HepG2 (cell line): ENCODE results near the gene CHST14. TPM values are rescaled to one million over a fixed set of nuclear protein-coding genes. Genes with fewer than 3 reads are reported as not detected.
A peak's percentile ranks its signal among the peaks of the same experiment; 100 is the strongest.

Experiments
- AHR ChIP-seq: IDR thresholded peaks from 2 replicates; pipeline ENCODE4 v1.6.1; 2018; ENCODE audit warnings: missing genetic modification reagents, missing compliant biosample characterization
- FOXA1 ChIP-seq, 2 experiments: fragments of 450-650 bp in 1 of 2; sonication (generic) in 1 of 2; formaldehyde crosslinking in 1 of 2; IDR thresholded peaks; 2 replicates each; pipeline versions ENCODE4 v1.4.0 to v1.6.1; 2016 to 2020; ENCODE audit warnings: missing genetic modification reagents in 1 of 2
- KAT2B ChIP-seq: fragments of 150-350 bp; IDR thresholded peaks from 2 replicates; pipeline ENCODE4 v1.6.1; 2014; ENCODE audit warnings: low read depth, low read length, borderline replicate concordance
- MAZ ChIP-seq, 2 experiments: sonication (generic) in 1 of 2; formaldehyde crosslinking in 1 of 2; IDR thresholded peaks; 2 replicates each; pipeline versions ENCODE4 v1.5.0 to v1.6.1; 2012 to 2020; ENCODE audit warnings: low read depth in 2 of 2, mild to moderate bottlenecking in 2 of 2, borderline replicate concordance in 1 of 2, improper control_type of control experiment in 1 of 2, low read length in 1 of 2, missing genetic modification reagents in 1 of 2, moderate library complexity in 1 of 2
- NBN ChIP-seq: fragments of 450-650 bp; conservative IDR thresholded peaks from 2 replicates; pipeline ENCODE4 v1.6.1; 2017
- NFYC ChIP-seq: IDR thresholded peaks from 2 replicates; pipeline ENCODE4 v1.6.1; 2016; ENCODE audit warnings: missing genetic modification reagents, missing compliant biosample characterization
- NR1H2 ChIP-seq: sonication (generic); formaldehyde crosslinking; IDR thresholded peaks from 2 replicates; pipeline ENCODE4 v1.8.1; 2022; ENCODE audit warnings: low read depth, missing genetic modification reagents, borderline replicate concordance
- PHF20 ChIP-seq: sonication (generic); formaldehyde crosslinking; IDR thresholded peaks from 2 replicates; pipeline ENCODE4 v1.5.0; 2020; ENCODE audit warnings: mild to moderate bottlenecking, missing genetic modification reagents
- RBAK ChIP-seq: sonication (generic); formaldehyde crosslinking; IDR thresholded peaks from 2 replicates; pipeline ENCODE4 v1.5.1; 2020; ENCODE audit warnings: mild to moderate bottlenecking, missing genetic modification reagents
- RFX3 ChIP-seq: IDR thresholded peaks from 2 replicates; pipeline ENCODE4 v1.6.1; 2016; ENCODE audit warnings: missing biosample characterization, missing genetic modification reagents
- SMARCE1 ChIP-seq: fragments of 450-650 bp; IDR thresholded peaks from 2 replicates; pipeline ENCODE4 v1.6.1; 2017; ENCODE audit warnings: borderline replicate concordance
- TBX3 ChIP-seq: fragments of 450-650 bp; IDR thresholded peaks from 2 replicates; pipeline ENCODE4 v1.6.1; 2017; ENCODE audit warnings: antibody characterized with exemption, mild to moderate bottlenecking, inconsistent platforms, borderline replicate concordance
- TCF7L2 ChIP-seq: IDR thresholded peaks from 2 replicates; pipeline ENCODE4 v1.6.1; 2011; ENCODE audit warnings: mild to moderate bottlenecking, low read depth, low read length, moderate library complexity
- ZNF264 ChIP-seq: sonication (generic); formaldehyde crosslinking; IDR thresholded peaks from 2 replicates; pipeline ENCODE4 v1.4.0; 2020; ENCODE audit warnings: missing genetic modification reagents
- ZNF331 ChIP-seq: sonication (generic); formaldehyde crosslinking; IDR thresholded peaks from 2 replicates; pipeline ENCODE4 v1.4.0; 2020; ENCODE audit warnings: missing genetic modification reagents
- ZNF335 ChIP-seq: sonication (generic); formaldehyde crosslinking; IDR thresholded peaks from 2 replicates; pipeline ENCODE4 v1.4.0; 2020; ENCODE audit warnings: missing genetic modification reagents
- ZNF496 ChIP-seq: sonication (generic); formaldehyde crosslinking; IDR thresholded peaks from 2 replicates; pipeline ENCODE4 v1.8.1; 2023; ENCODE audit warnings: mild to moderate bottlenecking, moderate library complexity, missing genetic modification reagents; ENCODE audit not compliant: insufficient replicate concordance
- ZNF749 ChIP-seq: sonication (generic); formaldehyde crosslinking; IDR thresholded peaks from 2 replicates; pipeline ENCODE4 v1.8.0; 2022; ENCODE audit warnings: mild to moderate bottlenecking, missing genetic modification reagents, moderate library complexity, borderline replicate concordance
- ZNF790 ChIP-seq: sonication (generic); formaldehyde crosslinking; IDR thresholded peaks from 2 replicates; pipeline ENCODE4 v1.8.0; 2022; ENCODE audit warnings: missing genetic modification reagents, mild to moderate bottlenecking, borderline replicate concordance
- polyA plus RNA-seq, 8 experiments: library from polyadenylated mRNA; depleted of rRNA in 3 of 8; stranded (reverse) in 7 of 8; unstranded in 1 of 8; fragments of >200 nt; fragmentation: Illumina TruSeq in 4 of 8; extraction: Trizol in 4 of 8; gene quantifications; 2 replicates each; pipeline versions ENCODE4 v1.2.1 to v1.2.3, GENCODE V29; 2011 to 2016; ENCODE audit warnings: low read depth in 4 of 8, missing spikeins in 1 of 8, mixed read lengths in 1 of 8; ENCODE audit not compliant: insufficient read depth in 1 of 8
- total RNA-seq, 5 experiments: library from RNA; depleted of rRNA; stranded (reverse); fragments of >200 nt; fragmentation: Illumina TruSeq; extraction: Trizol; gene quantifications; 2 replicates each; pipeline ENCODE4 v1.2.3, GENCODE V29; 2016; ENCODE audit warnings: low read depth in 1 of 5
- TF ChIP-seq, protein P1 (sequence below): sonication (generic); formaldehyde crosslinking; conservative IDR thresholded peaks from 2 replicates; pipeline ENCODE4 v1.4.0; 2020; ENCODE audit warnings: missing genetic modification reagents
- TF ChIP-seq, protein P2 (sequence below): sonication (generic); formaldehyde crosslinking; IDR thresholded peaks from 2 replicates; pipeline ENCODE4 v1.5.0; 2020; ENCODE audit warnings: mild to moderate bottlenecking, missing genetic modification reagents
- TF ChIP-seq, protein P3 (sequence below): sonication (generic); formaldehyde crosslinking; IDR thresholded peaks from 2 replicates; pipeline ENCODE4 v1.8.0; 2022; ENCODE audit warnings: missing genetic modification reagents, mild to moderate bottlenecking, borderline replicate concordance
- TF ChIP-seq, protein P4 (sequence below): sonication (generic); formaldehyde crosslinking; IDR thresholded peaks from 2 replicates; pipeline ENCODE4 v1.5.0; 2020; ENCODE audit warnings: mild to moderate bottlenecking, missing genetic modification reagents

Gene CHST14
- total and polyA plus RNA-seq, 2 of the 13 experiments (the other 11 are each of a cell fraction or from before 2014, with no cell fraction given): 8.9 to 12.4 TPM

DNA sequence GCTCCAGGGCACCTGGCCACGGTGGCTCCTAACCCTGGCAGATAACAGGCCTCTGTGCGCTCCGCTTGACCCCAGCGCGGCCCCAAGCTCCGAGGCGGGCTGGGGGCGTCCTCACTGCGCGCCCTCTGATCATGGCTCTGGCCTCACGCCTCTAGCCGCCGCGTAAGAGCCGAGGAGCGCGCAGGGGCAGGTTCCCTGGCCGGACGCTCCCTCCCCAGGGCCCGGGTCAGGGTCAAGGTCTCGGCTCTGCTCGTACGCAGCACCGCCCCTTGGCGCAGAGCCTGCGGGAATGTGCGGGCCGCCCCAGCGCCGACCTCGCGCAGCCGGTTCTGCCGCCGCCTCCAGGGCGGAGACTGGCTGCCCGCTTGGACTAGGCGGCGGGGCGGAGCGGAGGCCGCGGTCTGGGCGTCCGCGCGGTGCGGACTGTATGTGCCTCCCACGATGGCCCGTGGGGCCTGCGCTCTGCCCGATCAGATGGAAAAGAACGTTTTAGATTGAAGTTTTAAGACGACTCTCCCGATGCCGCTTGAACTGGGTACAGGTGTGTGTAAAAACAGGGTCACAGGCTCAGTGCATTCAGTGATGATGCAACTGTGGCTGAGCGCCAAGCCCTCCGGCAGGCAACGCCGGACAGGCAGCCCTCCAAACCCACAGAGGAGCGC, 40.8 kb downstream of the CHST14 start (continued):
- TF ChIP-seq RBAK (no peak), TBX3 (no peak), ZNF264 (CRISPR knock-in tag) (0 out of 2 replicates have a peak, but pooled peaks have one; percentile 61), KAT2B (no peak), NBN (no peak), TCF7L2 (no peak), AHR (CRISPR knock-in tag) (no peak), ZNF496 (CRISPR knock-in tag) (no peak), RFX3 (CRISPR knock-in tag) (no peak), NR1H2 (peak; percentile 72; the same call in 1 of the 2 replicates), FOXA1 (IDR thresholded peaks at IDR 0.05) (no peak), FOXA1 (CRISPR knock-in tag; IDR thresholded peaks at IDR 0.05) (no peak), SMARCE1 (no peak), ZNF335 (no peak), ZNF749 (no peak), ZNF331 (CRISPR knock-in tag) (peak; percentile 88), NFYC (no peak), MAZ (IDR thresholded peaks at IDR 0.05; ENCODE audit: borderline replicate concordance, low read depth, low read length) (no peak), MAZ (CRISPR knock-in tag; IDR thresholded peaks at IDR 0.05; ENCODE audit: low read depth) (0 out of 2 replicates have a peak, but pooled peaks have one; percentile 46), ZNF790 (no peak), PHF20 (CRISPR knock-in tag) (no peak)
- TF ChIP-seq, protein P1, sequence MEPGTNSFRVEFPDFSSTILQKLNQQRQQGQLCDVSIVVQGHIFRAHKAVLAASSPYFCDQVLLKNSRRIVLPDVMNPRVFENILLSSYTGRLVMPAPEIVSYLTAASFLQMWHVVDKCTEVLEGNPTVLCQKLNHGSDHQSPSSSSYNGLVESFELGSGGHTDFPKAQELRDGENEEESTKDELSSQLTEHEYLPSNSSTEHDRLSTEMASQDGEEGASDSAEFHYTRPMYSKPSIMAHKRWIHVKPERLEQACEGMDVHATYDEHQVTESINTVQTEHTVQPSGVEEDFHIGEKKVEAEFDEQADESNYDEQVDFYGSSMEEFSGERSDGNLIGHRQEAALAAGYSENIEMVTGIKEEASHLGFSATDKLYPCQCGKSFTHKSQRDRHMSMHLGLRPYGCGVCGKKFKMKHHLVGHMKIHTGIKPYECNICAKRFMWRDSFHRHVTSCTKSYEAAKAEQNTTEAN (CRISPR knock-in tag): no peak
- TF ChIP-seq, protein P2, sequence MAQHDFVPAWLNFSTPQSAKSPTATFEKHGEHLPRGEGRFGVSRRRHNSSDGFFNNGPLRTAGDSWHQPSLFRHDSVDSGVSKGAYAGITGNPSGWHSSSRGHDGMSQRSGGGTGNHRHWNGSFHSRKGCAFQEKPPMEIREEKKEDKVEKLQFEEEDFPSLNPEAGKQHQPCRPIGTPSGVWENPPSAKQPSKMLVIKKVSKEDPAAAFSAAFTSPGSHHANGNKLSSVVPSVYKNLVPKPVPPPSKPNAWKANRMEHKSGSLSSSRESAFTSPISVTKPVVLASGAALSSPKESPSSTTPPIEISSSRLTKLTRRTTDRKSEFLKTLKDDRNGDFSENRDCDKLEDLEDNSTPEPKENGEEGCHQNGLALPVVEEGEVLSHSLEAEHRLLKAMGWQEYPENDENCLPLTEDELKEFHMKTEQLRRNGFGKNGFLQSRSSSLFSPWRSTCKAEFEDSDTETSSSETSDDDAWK: no peak
- TF ChIP-seq, protein P3, sequence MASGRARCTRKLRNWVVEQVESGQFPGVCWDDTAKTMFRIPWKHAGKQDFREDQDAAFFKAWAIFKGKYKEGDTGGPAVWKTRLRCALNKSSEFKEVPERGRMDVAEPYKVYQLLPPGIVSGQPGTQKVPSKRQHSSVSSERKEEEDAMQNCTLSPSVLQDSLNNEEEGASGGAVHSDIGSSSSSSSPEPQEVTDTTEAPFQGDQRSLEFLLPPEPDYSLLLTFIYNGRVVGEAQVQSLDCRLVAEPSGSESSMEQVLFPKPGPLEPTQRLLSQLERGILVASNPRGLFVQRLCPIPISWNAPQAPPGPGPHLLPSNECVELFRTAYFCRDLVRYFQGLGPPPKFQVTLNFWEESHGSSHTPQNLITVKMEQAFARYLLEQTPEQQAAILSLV (CRISPR knock-in tag): no peak; the same call in 1 of the 2 replicates
- TF ChIP-seq, protein P4, sequence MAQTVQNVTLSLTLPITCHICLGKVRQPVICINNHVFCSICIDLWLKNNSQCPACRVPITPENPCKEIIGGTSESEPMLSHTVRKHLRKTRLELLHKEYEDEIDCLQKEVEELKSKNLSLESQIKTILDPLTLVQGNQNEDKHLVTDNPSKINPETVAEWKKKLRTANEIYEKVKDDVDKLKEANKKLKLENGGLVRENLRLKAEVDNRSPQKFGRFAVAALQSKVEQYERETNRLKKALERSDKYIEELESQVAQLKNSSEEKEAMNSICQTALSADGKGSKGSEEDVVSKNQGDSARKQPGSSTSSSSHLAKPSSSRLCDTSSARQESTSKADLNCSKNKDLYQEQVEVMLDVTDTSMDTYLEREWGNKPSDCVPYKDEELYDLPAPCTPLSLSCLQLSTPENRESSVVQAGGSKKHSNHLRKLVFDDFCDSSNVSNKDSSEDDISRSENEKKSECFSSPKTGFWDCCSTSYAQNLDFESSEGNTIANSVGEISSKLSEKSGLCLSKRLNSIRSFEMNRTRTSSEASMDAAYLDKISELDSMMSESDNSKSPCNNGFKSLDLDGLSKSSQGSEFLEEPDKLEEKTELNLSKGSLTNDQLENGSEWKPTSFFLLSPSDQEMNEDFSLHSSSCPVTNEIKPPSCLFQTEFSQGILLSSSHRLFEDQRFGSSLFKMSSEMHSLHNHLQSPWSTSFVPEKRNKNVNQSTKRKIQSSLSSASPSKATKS (CRISPR knock-in tag): no peak
